Spleen (tissue), 7 donors: ENCODE data around the gene PAM.

ENCODE experiments used
- POLR2AphosphoS5 ChIP-seq, 3 donors: sonication (generic); formaldehyde crosslinking; IDR thresholded peaks; one replicate each; pipeline ENCODE4 v1.5.1; 2017; ENCODE audit warnings: antibody characterized with exemption in 3 of 3
- TF ChIP-seq, protein P1 (sequence below), 11 experiments: fragments of 200-600 bp in 7 of 11; fragments of 450-650 bp in 4 of 11; sonication (generic) in 4 of 11; IDR thresholded peaks in 8 of 11; conservative IDR thresholded peaks in 3 of 11; 1 replicate in 7 of 11; 2 replicates in 4 of 11; pipeline versions ENCODE4 v1.4.0 to v1.8.0; 2016 to 2021; ENCODE audit warnings: antibody characterized with exemption in 11 of 11, inconsistent platforms in 4 of 11, mild to moderate bottlenecking in 1 of 11
- donor health status: DM: no; HTN: no; CAD: no; lungs with moderate emphysema.
- donor health status: DM: no; HTN: no; CAD: no.
- donor health status: DM: no; HTN: no; CAD: no.

DNA sequence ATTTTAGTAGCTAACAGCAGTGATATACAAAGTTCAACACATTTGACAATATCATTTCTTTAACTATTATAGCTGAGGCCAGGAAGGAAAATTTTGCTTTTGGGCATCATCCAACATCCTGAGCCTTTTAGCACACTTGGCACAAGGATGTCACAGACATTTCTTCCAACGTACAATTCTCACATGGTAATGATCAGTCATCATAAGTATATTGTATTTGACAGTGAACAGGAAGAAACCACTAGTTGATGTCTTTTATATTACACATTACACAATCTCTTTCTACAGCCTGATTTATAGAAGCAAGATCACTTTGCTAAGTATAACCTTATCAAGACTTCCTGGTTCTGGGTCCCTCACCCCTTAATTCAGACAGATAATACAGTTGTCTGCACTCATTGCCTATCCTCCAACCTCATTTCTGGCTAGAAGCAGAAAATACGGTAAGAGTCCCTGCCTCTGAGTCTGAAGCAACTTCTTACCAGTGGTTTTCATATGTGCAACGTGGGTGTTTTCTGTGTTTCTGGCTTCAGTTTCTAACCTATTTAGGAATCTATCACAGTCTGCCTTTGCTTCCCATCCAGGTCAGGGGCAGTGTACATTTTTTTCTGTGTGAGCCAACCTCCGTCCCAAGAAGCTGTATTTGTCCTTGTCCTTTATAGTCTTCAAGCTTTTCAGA, 167.8 kb downstream of the PAM start:
- TF ChIP-seq, protein P1, sequence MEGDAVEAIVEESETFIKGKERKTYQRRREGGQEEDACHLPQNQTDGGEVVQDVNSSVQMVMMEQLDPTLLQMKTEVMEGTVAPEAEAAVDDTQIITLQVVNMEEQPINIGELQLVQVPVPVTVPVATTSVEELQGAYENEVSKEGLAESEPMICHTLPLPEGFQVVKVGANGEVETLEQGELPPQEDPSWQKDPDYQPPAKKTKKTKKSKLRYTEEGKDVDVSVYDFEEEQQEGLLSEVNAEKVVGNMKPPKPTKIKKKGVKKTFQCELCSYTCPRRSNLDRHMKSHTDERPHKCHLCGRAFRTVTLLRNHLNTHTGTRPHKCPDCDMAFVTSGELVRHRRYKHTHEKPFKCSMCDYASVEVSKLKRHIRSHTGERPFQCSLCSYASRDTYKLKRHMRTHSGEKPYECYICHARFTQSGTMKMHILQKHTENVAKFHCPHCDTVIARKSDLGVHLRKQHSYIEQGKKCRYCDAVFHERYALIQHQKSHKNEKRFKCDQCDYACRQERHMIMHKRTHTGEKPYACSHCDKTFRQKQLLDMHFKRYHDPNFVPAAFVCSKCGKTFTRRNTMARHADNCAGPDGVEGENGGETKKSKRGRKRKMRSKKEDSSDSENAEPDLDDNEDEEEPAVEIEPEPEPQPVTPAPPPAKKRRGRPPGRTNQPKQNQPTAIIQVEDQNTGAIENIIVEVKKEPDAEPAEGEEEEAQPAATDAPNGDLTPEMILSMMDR (IDR thresholded peaks at IDR 0.05 in 8 of 11, conservative IDR thresholded peaks at IDR 0.05 in 3 of 11): no peak
- TF ChIP-seq POLR2AphosphoS5 (IDR thresholded peaks at IDR 0.05): no peak
